HG02588 (cell line): ENCODE measurements around the gene CENPU.

Experiments
- ATAC-seq: cut with Tn5 transposase; IDR thresholded peaks from one replicate; pipeline ENCODE4 v1.9.1; 2021; ENCODE audit warnings: mild to moderate bottlenecking, moderate library complexity; ENCODE audit not compliant: unreplicated experiment

Gene CENPU

DNA sequence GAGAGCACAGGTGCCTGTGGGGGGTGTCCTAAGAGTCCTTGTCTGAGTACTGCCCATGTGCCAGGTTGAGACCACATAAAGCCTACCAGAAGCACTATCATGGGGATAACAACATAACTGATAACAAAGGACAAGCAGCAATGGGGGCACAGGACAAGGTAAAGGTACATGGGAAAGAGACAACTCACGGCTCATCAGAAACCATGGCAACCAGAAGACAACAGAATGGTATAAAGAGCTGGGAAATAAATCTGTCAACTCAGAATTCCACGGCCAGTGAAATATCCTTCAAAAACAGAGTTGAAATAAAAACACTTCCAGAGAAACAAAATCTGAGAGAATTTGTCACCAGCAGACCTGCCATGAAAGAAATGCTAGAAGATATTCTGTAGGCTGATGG, 20.0 kb downstream of the CENPU start:
- no peak for ATAC-seq

DNA sequence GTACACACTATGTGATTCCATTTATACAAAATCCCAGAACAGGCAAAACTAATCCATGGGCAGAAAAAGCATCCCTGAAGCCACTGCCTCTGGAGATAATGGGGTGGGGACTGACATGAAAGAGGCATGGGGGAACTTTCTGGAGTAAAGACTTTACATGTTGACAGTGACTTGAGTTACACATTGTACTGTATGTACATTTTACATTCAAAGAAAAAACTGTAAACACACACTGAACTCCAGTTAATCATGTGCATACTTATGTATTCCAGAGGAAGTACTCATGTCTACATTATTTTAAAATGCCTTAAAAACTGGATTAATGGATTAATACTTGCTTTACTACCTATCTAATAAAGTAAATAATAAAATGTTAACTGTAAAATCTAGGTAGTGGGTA, 21.6 kb downstream of the CENPU start:
- no peak for ATAC-seq

- no peak for ATAC-seq
Measured at GRCh38 chr4:184706453-184706852, 27.4 kb downstream of the CENPU start.

GRCh38 chr4:184705692-184706091, 28.2 kb downstream of the CENPU start:
- ATAC-seq: no peak

DNA sequence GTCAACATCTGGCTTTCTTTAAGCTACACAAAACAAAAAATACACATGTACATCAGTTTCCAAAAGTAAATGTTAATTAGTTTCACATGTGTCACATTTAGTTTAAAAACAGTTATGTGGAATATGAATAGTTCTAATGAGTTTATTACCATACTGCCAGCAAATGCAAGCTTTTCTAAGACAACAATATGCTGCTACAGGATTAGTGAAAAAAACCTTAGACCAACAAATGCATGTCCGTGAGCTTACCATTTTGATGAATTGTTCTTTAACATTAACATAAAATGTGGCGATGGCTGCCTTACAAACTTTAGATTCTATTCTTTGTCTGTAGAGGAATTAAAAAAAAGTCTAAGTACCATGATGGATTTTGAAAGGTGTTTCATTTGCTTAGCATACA, 31.8 kb downstream of the CENPU start:
- no peak for ATAC-seq

DNA sequence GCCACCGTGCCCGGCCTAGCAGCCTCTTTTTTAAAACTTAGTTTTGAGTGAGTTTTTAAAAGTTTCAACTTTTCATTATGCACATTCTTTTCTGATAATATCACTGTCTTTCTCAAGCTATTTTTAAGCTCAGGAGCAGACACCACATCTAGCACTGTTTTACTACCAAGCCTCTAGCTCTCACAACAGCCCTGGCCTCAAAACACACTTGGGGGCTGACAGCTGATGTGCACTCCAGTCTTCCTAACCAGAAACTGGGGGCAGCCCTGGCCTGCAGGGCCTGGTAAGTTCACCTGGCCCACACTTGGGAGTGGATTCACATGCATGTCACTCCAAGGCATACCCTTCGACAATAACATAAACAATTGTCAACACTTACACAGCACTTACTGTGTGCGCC, 34.0 kb downstream of the CENPU start:
- no peak for ATAC-seq

DNA sequence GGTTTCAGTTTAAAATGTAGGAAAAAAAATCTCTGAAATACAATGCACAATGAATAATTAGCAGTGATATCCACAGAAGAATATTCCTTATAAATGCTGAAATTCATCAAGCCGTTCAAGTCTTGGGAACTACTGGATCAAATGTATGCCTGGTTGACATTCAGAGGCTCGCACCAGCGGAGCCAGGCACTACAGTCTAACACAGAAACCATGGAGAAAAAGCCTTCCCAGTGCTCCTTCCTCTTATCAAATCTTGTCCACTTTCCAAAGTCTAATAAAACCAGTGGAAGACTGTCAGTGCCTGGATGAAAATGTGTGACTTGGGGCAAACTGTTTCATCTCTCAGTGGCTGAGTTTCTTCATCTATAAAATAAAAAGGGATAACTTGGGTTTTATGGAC, 35.9 kb downstream of the CENPU start:
- no peak for ATAC-seq

- ATAC-seq: no peak
Measured at GRCh38 chr4:184695178-184695896, 38.6 kb downstream of the CENPU start.

- no peak for ATAC-seq
Measured at GRCh38 chr4:184694412-184694956, 39.4 kb downstream of the CENPU start.

DNA sequence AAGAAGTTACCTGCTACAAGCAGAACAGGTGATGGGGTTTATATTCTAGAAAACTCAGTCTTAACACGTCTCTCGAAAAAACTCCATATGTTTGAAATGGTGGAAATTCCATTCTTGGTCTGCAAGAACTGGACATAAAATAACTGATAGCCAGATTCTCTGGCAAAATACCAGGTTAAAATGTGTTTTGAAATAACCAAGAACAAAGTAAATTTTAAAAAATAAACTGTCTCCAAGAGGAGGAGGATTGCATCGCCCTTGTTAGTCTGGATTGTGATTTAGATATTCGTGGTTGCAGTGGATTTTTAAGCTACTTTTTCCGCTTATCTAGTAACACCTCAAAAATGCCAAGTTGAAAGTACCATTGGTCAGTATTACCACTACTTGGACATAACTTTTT, 40.8 kb downstream of the CENPU start:
- ATAC-seq: no peak

GRCh38 chr4:184689681-184690080, 44.2 kb downstream of the CENPU start:
- no peak for ATAC-seq

- no peak for ATAC-seq
Measured at GRCh38 chr4:184688447-184688846, 45.4 kb downstream of the CENPU start.

- no peak for ATAC-seq
Measured at GRCh38 chr4:184688005-184688404, 45.9 kb downstream of the CENPU start.

DNA sequence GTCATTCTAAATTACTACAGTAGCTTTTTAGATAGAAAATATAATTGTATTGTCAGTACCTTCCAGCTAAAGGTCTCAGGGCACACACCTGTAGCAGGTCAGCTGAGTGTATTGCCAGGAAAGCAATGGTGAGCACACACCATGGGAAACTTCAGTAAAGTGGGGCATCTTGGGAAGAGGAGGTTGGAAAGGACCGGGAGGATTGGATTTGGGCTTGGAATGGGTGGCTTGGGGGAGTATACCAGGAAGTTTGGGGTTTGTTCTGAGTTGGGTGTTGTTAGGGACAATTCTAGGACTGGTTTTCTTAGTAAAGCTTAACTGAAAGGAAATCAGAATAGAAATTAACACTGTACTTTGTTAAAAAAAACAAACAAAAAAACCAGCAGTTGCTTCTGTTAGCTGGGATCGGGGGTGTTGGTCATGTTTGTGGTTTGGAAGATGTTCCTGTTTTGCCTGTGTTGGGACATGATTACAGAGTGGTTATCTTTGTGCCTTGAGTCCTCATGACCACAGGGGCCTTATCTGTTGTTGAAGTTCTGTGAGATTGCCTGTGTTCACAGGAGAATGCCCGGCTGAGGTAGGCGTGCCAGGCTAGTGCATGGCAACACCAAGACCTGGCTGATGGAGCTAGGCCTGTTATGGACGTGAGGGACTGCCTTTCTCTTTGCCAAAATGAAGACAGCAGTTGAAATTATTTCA, 49.3 kb downstream of the CENPU start:
- ATAC-seq: no peak

DNA sequence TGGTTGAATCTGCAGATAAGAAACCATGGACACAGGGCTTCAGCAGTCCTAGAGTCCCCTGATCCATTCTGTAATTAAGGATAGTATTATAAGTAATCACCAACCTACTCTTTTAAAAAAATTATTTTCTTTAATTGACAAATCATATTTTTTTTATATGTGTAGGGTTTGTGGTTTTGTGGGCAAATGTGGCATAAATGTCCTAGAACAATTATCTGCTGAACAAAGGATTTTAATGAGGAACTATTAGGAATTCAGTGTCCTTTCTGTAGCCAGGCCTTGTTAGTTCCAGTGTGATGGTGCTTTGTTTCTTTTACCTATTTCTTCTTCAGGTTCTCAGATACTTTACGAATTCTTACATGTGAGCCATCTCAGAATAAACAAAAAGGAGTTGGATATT, 52.0 kb downstream of the CENPU start:
- no peak for ATAC-seq

DNA sequence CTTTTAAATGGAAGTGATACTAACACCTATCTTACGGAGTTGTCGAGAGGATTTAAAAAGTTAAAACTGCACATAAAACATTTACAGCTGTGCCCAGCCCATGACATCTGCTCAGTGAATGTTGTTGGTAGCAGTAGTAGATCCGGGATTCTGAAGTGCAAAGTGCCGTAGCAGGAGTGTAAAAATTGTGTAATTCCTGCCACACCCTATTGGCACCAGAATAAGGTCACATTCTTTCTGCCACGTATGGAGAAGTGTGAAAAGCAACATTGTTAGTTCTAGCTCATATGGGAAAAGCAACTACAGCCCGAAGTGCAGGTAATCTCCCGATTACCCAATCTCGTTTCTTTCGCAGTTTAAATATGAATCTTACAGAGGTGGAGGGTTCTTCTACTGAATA, 53.2 kb downstream of the CENPU start:
- no peak for ATAC-seq

DNA sequence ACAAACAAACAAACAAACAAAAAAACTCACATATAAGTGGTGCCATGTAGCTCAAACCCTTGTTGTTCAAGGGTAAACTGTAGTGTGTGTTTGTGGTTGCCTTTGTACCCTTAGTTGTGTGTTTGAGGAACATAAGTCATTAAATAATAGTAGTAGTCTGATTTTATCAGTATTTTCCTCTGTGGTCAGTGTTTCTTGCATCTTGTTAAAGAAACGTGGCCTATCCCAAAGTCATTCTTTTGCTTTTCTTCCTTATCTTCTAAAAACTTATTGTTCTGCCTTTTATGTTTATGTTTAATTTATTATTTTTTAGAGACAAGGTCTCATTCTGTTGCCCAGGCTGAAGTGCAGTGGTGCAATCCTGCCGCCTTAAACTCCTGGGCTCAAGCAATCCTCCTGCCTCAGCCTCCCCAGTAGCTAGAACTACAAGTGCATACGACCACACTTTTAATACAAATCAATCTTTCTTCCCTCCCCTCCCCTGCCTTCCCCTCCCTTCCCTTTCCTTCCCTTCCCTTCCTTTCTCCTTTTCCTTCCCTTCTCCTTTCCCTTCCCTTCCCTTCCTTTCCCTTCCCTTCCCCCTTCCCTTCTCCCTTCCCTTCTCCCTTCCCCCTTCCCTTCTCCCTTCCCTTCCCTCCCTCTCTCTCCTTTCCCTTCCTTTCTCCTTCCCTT, 57.9 kb downstream of the CENPU start:
- no peak for ATAC-seq

DNA sequence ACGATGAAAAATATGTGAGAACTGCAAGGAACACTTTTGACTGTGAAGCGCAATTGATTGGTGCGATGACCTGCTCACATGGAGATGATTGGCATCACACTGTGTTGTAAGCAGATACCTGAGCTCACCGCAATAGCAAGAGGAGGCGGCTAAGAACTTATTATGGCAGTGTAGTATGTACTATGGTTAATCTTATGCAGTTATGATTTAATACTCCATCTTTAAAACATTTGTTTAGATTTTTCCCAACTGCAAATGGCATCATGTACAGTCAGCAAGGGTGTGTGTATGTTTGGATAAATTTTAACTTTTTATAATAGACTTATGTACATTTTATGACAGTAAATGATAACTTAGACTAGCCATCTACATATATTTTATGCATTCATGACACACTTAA, 58.9 kb downstream of the CENPU start:
- no peak for ATAC-seq

- no peak for ATAC-seq
Measured at GRCh38 chr4:184674011-184674410, 59.9 kb downstream of the CENPU start.

GRCh38 chr4:184672741-184673140, 61.2 kb downstream of the CENPU start:
- ATAC-seq: no peak

DNA sequence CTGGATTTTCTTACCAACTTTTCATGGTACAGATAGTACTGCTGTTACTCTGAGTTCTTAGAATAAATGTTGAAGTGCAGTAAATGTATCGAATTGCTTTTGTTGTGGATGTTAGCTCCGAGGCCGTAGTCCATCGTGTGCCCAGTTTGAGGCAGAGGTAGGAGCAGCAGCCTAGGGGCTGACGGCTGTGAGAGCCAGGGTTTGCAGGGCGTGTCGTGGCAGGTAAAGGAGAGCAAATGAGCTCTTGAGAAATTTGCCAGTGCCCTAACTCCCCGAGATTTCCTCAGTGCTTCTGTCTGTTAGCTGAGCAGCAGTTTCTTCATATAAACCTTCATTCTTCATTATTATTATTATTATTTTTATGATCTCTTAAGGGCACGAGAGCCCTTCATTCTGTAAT, 62.8 kb downstream of the CENPU start:
- ATAC-seq: no peak

DNA sequence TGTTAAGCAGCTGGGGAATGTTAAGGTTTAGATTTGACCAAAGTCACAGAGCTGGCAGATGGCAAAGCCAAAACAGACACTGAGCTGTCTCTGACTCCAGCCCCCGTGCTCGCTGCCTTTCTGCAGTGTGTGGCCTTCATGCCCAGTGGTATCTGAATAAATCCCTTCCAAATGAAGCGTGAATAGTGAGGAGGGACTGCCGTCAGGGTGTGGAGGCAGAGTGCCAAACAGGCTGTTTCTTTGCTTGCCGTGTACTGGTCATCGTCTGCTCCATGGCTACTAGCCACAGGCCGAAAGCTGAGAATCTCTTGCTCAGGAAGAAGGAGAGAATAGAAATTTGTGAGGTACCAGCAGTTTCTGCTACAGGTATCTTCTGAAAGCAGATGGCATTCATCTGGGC, 64.6 kb downstream of the CENPU start:
- no peak for ATAC-seq
